B cell (primary cell): Measurements from ENCODE around the gene TMEM154. TPM values are rescaled to one million over a fixed set of nuclear protein-coding genes. Genes with fewer than 3 reads are reported as not detected.

Experiments used
- ATAC-seq: fragments of 200-7000 bp; cut with Tn5 transposase; one replicate; pipeline ENCODE4 v1.10.0; 2021; ENCODE audit warnings: low read depth, mild to moderate bottlenecking, moderate number of reproducible peaks, moderate library complexity
- CTCF ChIA-PET: fragments of 350-600 bp; sonication (Branson Sonifier 250); formaldehyde crosslinking; loops from one replicate; lab custom pipeline; 2021; ENCODE audit warnings: antibody characterized with exemption, inconsistent platforms; lab: Charles Lee
- POLR2A ChIA-PET: fragments of 350-600 bp; sonication (Branson Sonifier 250); formaldehyde crosslinking; loops from one replicate; lab custom pipeline; 2021; ENCODE audit warnings: antibody characterized with exemption; lab: Charles Lee
- DNase-seq: peaks from one replicate; pipeline ENCODE4 v3.0.0; 2013
- H2AFZ ChIP-seq: 2 replicates; pipeline ENCODE4 v1.6.1; 2012; ENCODE audit warnings: mild to moderate bottlenecking, low read depth, low read length; ENCODE audit not compliant: insufficient read depth, poor library complexity, severe bottlenecking
- H3K27ac ChIP-seq, 2 donors: 1 replicate in 1 of 2; 2 replicates in 1 of 2; pipeline ENCODE4 v1.5.1; 2012 to 2013; ENCODE audit warnings: low read length in 2 of 2, mild to moderate bottlenecking in 2 of 2, moderate library complexity in 1 of 2
- H3K27me3 ChIP-seq, 4 experiments: fragments of 200-600 bp in 1 of 4; sonication (generic) in 1 of 4; replicated peaks in 1 of 4; 1 replicate in 2 of 4; 2 replicates in 2 of 4; pipeline versions ENCODE4 v1.6.1 to v1.7.0; 2013 to 2016; ENCODE audit warnings: low read length in 3 of 4, mild to moderate bottlenecking in 2 of 4, mixed read lengths in 1 of 4, moderate library complexity in 1 of 4; ENCODE audit not compliant: insufficient read depth in 4 of 4, control insufficient read depth in 3 of 4; ENCODE audit errors: control extremely low read depth in 1 of 4
- H3K36me3 ChIP-seq, 2 experiments: replicated peaks in 1 of 2; 1 replicate in 1 of 2; 2 replicates in 1 of 2; pipeline versions ENCODE4 v1.6.1 to v1.7.1; 2013; ENCODE audit warnings: low read length in 1 of 2; ENCODE audit not compliant: insufficient read depth in 2 of 2, control insufficient read depth in 1 of 2; ENCODE audit errors: control extremely low read depth in 1 of 2, extremely low read depth in 1 of 2
- H3K4me1 ChIP-seq, 2 donors: fragments of 200-600 bp in 1 of 2; sonication (generic) in 1 of 2; 1 replicate in 1 of 2; 2 replicates in 1 of 2; pipeline versions ENCODE4 v1.5.1 to v1.6.1; 2013 to 2017; ENCODE audit warnings: low read length in 2 of 2; ENCODE audit not compliant: control insufficient read depth in 2 of 2, insufficient read depth in 2 of 2
- H3K4me2 ChIP-seq: replicated peaks from 2 replicates; pipeline ENCODE3; 2012; ENCODE audit warnings: mild to moderate bottlenecking, low read depth, low read length; ENCODE audit not compliant: poor library complexity, severe bottlenecking
- H3K4me3 ChIP-seq, 5 experiments: fragments of 200-600 bp in 1 of 5; sonication (generic) in 1 of 5; 1 replicate in 3 of 5; 2 replicates in 2 of 5; pipeline versions ENCODE4 v1.5.1 to v1.7.0; 2011 to 2016; ENCODE audit warnings: low read length in 4 of 5, mild to moderate bottlenecking in 4 of 5, low read depth in 2 of 5, control low read depth in 1 of 5, moderate library complexity in 1 of 5; ENCODE audit not compliant: insufficient read depth in 1 of 5; ENCODE audit errors: control extremely low read depth in 1 of 5, extremely low read depth in 1 of 5
- H3K79me2 ChIP-seq: fragments of 200-600 bp; sonication (generic); one replicate; pipeline ENCODE4 v1.6.0; 2016; ENCODE audit warnings: low read length; ENCODE audit not compliant: control insufficient read depth, insufficient read depth
- H3K9ac ChIP-seq: fragments of 200-600 bp; sonication (generic); 2 replicates; pipeline ENCODE4 v1.6.1; 2017; ENCODE audit warnings: mild to moderate bottlenecking, low read length, moderate library complexity
- H3K9me3 ChIP-seq, 3 donors: one replicate each; pipeline versions ENCODE4 v1.6.1 to v1.7.1; 2013; ENCODE audit warnings: low read length in 2 of 3; ENCODE audit not compliant: control insufficient read depth in 2 of 3, insufficient read depth in 1 of 3; ENCODE audit errors: control extremely low read depth in 1 of 3
- H4K20me1 ChIP-seq: 2 replicates; pipeline ENCODE4 v1.6.0; 2012; ENCODE audit warnings: mild to moderate bottlenecking, low read length; ENCODE audit not compliant: insufficient read depth, control insufficient read depth, poor library complexity, severe bottlenecking
- H3K27ac Mint-ChIP-seq: one replicate; pipeline ENCODE4 v1.8.0; 2021; ENCODE audit warnings: mixed read lengths
- H3K27me3 Mint-ChIP-seq: one replicate; pipeline ENCODE4 v1.8.0; 2021; ENCODE audit warnings: mixed read lengths
- H3K4me1 Mint-ChIP-seq: one replicate; pipeline ENCODE4 v1.8.0; 2021; ENCODE audit warnings: mixed read lengths
- H3K4me3 Mint-ChIP-seq: one replicate; pipeline ENCODE4 v1.8.0; 2021; ENCODE audit warnings: mixed read lengths
- H3K9me3 Mint-ChIP-seq: one replicate; pipeline ENCODE4 v1.8.0; 2022; ENCODE audit warnings: mixed read lengths; ENCODE audit not compliant: insufficient read depth
- CTCF ChIP-seq: fragments of 200-600 bp; IDR thresholded peaks from one replicate; pipeline ENCODE4 v1.8.0; 2022; ENCODE audit warnings: antibody characterized with exemption, mild to moderate bottlenecking
- EZH2 ChIP-seq: IDR thresholded peaks from 2 replicates; pipeline ENCODE4 v1.6.1; 2012; ENCODE audit warnings: borderline replicate concordance, low read depth, mild to moderate bottlenecking, moderate library complexity, low read length; ENCODE audit not compliant: insufficient read depth, poor library complexity, severe bottlenecking
- WGBS: methylation state at CpG from one replicate; pipeline ENCODE4 v1.1.5; 2013; ENCODE audit warnings: missing lambda C conversion rate; ENCODE audit not compliant: insufficient coverage; 5-methylcytosine and 5-hydroxymethylcytosine counted together
- intact Hi-C: fragments of 100-400 bp; cut with micrococcal nuclease; formaldehyde crosslinking; loops from one replicate; pipeline ENCODE4 v1.10.0; 2022
- polyA plus RNA-seq: library from polyadenylated mRNA; depleted of rRNA; stranded (reverse); fragments of >200 nt; gene quantifications from 2 replicates; pipeline ENCODE4 v1.2.3, GENCODE V29; 2012
- total RNA-seq, 2 donors: library from RNA; stranded (reverse); fragments of 120-200 nt in 1 of 2; gene quantifications; 1 replicate in 1 of 2; 2 replicates in 1 of 2; pipeline versions ENCODE4 v1.2.3 to v1.2.4, GENCODE V29; 2013 to 2022

TMEM154 gene
- total and polyA plus RNA-seq, 2 donors (not counting 1 experiment from before 2014, with no cell fraction given): 20.1 to 99.1 TPM

DNA sequence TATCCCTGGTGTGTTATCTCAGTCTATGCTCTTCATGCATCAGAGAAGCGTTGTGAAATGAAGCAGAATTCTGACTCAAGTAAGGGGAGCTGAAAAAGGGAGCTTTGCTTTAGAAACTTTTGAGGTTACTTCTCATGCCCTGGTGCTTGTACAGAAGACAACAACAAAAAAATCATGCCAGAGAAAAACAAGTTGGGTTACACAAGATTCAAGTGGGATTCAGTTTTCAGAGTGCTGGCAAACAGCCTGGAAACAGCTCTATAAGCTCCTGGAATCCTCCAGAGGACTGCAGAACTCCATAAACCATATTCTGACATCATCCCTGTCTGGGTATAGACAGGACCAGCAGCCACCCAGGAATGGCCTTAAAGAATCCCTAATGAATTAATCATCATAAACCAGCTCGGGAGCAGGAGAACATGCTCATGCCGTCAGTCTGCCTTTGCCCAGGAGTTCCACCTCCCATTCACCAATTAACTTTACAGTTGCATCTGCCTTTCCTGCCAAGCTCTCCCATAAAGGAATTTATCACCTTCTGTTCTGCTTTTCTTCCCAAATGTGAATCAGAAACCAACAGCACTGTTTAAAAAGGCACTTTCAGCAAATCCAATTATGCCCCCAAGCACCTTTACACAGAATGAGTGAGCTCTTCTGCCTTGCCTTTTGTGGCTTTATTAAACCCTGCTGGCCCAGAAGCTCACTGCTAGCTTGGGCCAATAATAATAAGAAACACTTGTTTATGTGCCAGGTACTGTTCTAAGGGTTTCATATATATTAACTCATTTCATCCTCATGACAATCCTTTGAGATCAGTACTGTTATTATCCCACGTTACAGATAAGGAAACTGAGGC is 89.4 kb downstream of the TMEM154 start:
- H3K4me3 Mint-ChIP-seq: no peak overlapping the region

More for the DNA sequence above, 89.4 kb downstream of the TMEM154 start:
- Histone ChIP-seq H3K9ac (no peak overlapping the region), H3K79me2 (no peaks in the 10 kb centered on the region), H3K9me3 (peaks cover 0 to 5% (median 0%) of the 10 kb centered on the region in 3 donors), H3K4me2 (no peak overlapping the region), H3K4me3 (no peak overlapping the region), H3K27ac (no peak overlapping the region), H3K4me1 (peaks cover 4 to 6% of the 10 kb centered on the region in 2 donors), H4K20me1 (no peaks in the 10 kb centered on the region), H2AFZ (no peak overlapping the region), H3K27me3 (no peaks in the 10 kb centered on the region), H3K36me3 (no peaks in the 10 kb centered on the region)
- Mint-ChIP-seq H3K27ac (no peak overlapping the region), H3K27me3 (peaks cover 17% of the 10 kb centered on the region), H3K9me3 (no peaks in the 10 kb centered on the region), H3K4me1 (peaks cover 13% of the 10 kb centered on the region)
- 94% methylated on average over 2 of the region's 4 CpGs for WGBS
- ChIA-PET CTCF (interaction anchor here (1.4 to 2.0 kb wide), 2 partner anchors 10 to 89 kb away, joined by 3 to 7 read pairs; no protein-coding TSS in a partner anchor), POLR2A (no interaction called here)
- intact Hi-C loops: no loop called here
- DNase-seq (no peak), ATAC-seq (no peak)
- TF ChIP-seq EZH2 (no peak), CTCF (no peak)
